Measurements from ENCODE around the gene PRKN.

- TF ChIP-seq, protein P1, sequence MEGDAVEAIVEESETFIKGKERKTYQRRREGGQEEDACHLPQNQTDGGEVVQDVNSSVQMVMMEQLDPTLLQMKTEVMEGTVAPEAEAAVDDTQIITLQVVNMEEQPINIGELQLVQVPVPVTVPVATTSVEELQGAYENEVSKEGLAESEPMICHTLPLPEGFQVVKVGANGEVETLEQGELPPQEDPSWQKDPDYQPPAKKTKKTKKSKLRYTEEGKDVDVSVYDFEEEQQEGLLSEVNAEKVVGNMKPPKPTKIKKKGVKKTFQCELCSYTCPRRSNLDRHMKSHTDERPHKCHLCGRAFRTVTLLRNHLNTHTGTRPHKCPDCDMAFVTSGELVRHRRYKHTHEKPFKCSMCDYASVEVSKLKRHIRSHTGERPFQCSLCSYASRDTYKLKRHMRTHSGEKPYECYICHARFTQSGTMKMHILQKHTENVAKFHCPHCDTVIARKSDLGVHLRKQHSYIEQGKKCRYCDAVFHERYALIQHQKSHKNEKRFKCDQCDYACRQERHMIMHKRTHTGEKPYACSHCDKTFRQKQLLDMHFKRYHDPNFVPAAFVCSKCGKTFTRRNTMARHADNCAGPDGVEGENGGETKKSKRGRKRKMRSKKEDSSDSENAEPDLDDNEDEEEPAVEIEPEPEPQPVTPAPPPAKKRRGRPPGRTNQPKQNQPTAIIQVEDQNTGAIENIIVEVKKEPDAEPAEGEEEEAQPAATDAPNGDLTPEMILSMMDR (IDR thresholded peaks at IDR 0.05) = no peak
- no peak for TF ChIP-seq ZFX (IDR thresholded peaks at IDR 0.05; ENCODE audit: borderline replicate concordance)
Measured at GRCh38 chr6:162234631-162235030, 492.9 kb downstream of the PRKN start.

Data from 22Rv1 (cell line).